GM21825 (cell line): Measurements from ENCODE around the gene CEACAM3.

Experiments used
- ATAC-seq: cut with Tn5 transposase; IDR thresholded peaks from one replicate; pipeline ENCODE4 v1.9.1; 2021; ENCODE audit warnings: mild to moderate bottlenecking, moderate library complexity; ENCODE audit not compliant: unreplicated experiment

Gene CEACAM3

DNA sequence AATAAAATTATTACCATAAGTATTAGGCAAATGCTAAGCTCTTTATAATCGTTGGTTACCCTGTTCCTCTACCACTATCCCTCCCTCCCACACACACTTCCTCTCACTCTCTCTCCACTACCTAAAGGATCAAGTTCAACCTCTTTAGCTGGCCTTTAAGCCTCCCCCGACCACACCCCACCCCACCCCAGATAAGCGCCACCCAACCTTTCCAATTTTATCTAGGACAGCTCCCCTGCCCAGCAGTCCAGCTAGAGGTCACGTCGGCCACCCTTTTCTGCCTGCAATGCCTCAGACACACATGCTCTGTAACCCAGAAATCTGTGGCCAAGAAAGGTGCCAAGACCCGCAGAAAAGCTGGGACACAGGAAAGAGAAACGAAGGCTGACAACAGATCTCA lies 47.0 kb downstream of the CEACAM3 start:
- no peak for ATAC-seq

DNA sequence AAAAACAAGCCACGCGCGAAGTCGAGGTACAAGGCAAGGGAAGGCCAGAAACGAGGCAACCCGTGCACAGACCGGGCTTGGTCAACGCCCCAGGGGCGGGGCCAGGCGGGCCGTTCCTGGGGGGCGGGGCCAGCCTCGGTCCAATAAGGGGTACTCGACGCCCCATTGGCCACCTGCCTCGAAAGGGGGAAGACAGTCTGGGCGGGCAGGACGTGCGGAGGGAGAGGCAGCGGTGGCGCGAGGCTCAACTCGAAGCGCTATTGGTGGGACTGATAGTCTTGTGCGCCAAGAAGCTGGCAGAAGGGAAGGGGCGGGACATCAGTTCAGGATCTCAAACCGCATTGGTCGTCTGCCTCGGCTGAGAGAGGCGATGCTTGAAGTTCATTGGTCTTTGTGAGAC lies 48.2 kb downstream of the CEACAM3 start, which contains the start of gene LYPD4:
TSS of gene LYPD4 (minus strand) at position 83 of the 400 bp plus-strand sequence. CDS start 5,398 bp downstream, outside the sequence.
- no peak for ATAC-seq

DNA sequence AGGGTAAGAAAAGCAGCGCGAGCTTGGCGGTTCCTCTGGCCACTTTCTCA lies 48.4 kb downstream of the CEACAM3 start, which contains the start of gene DMRTC2:
TSS of gene DMRTC2 (plus strand) at position 42 of the 50 bp plus-strand sequence. CDS start 2,387 bp downstream, outside the sequence.
- no peak for ATAC-seq

DNA sequence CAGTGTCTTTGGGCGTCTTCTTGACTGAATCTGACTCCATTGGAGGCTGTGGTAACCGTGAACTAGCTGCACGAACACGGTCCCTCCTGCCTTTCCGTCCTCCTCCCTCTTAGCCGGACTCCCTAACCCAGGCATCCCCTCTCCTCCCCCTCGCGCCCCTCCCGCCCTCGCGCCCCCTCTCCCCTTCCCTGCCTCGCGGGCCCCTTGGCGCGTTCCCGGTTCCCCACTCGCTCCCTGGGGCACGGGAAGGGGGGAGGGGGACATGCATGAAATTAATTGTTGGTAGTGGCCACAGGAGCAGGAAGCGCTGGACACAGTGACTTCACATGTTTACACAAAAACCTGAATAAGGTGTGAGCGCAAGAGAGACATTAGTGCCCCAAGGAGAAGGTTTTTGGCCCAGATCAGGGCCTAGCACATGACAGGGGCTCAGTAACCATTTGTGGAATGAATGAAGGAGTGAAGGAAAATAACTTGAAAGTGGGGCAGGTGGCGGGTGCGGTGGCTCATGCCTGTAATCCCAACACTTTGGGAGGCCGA lies 48.7 kb downstream of the CEACAM3 start:
- ATAC-seq = no peak

DNA sequence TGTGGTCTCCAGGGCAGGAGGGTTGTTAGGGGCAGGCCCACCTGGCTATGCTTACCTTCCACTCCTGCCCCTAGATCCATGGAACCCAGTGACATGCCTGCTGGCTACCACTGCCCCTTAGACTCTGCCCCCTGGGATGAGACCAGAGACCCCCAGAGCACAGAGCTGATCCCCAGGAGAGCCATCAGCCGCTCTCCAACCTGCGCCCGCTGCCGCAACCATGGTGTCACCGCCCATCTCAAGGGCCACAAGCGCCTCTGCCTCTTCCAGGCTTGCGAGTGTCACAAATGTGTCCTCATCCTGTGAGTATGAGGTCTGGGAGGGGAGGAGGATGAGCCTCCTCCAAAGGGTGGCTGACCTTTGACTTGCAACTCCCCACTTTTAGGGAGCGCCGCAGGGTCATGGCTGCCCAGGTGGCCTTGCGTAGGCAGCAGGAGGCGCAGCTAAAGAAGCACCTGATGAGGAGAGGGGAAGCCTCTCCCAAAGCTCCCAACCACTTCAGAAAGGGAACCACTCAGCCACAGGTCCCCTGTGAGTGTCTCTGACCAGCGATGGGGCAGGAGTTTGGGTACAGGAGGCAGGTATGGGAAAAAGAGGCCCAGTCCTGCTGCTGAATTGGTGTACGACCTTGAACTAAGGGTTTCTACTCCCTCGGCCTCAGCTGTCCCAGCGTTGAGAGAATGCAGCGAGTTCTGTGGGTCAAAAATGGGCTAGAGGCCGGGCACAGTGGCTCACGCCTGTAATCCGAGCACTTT lies 51.1 kb downstream of the CEACAM3 start:
- ATAC-seq = no peak

DNA sequence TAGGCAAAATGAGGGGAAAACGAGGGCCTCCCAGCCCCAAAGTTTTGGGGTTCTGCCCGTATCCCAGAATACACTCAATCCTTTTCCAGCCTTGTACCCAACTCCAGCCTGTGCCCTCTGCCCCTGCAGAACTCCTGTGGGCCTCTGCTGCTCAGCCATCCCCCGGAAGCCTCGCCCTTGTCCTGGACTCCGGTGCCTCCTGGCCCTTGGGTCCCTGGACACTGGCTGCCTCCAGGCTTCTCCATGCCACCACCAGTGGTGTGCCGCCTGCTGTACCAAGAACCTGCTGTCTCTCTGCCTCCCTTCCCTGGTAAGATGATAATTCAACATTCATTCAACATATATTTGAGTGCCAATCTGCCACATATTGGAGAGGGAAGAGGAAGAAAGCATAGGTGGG lies 52.3 kb downstream of the CEACAM3 start:
- no peak for ATAC-seq

DNA sequence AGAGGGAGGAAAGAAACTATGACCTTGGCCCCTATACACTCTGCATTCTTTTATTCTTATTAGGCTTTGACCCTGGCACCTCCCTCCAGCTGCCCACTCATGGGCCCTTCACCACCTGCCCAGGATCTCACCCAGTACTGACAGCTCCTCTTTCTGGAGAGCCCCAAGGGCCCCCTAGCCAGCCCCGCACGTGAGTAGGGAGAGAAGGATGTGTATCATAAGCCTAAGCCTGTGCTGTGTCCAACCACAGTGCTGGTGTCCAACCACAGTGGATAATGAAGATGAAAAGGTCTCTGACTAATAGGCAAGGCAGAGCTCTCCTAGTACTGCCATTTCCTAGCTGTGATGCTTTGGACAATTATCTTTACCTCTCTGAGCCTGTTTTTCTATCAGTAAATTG lies 52.7 kb downstream of the CEACAM3 start:
- ATAC-seq = no peak

DNA sequence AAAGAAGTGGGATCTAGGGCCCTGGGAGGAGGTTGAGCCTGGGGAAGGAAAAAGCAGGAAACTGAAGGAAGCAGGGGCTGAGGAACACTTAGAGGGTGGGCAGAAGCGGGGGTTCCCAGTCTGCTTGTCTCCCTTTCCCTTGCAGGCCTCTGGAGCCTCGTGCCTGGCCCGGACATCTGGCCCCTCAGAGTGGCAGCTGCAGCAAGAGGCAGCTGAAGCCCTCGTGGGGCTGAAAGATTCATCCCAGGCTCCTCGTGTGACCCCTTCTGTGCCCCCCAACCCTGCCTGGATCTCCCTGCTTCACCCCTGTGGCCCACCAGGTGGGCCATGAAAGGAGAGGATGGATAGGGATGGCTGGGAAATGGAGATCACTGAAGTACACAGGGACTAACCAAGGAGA lies 54.0 kb downstream of the CEACAM3 start:
- no peak for ATAC-seq

DNA sequence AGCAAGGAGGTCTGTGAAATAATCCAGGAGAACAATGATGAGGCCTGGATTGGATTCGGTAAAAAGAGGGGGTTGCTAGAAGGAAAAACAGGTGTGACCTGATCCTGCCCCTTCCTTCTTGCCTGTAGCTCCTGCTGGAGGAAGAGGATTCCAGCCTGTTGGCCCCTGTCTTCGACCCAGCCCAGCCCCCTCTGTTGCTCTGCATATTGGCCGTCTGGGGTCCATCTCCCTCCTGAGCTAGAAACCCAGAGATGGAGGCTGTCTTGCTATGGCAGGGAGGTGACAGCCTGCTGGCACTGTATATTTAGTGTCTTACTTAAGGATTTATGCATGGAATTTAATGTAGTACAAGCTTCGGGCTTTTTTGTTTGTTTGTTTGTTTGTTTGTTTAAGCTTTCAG lies 55.1 kb downstream of the CEACAM3 start:
- ATAC-seq = no peak

DNA sequence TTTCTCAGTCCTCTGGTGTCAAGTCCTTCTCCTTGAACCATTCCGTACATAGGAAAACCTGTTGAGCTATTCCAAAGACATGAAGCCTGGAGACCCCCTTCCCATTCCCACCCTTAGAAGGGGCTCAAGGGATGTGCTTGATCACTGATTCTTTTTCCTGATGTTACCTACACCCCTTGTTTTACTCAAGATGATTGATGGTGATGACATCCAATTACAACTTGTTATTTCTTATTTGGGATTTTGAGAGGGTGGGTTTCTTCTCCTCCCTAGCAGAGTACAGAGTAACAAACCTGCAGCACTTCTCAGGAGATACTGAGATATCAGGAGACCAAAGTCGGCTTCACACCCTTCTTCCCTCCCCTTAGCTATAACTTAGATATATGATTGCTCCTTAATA lies 57.0 kb downstream of the CEACAM3 start:
- no peak for ATAC-seq

DNA sequence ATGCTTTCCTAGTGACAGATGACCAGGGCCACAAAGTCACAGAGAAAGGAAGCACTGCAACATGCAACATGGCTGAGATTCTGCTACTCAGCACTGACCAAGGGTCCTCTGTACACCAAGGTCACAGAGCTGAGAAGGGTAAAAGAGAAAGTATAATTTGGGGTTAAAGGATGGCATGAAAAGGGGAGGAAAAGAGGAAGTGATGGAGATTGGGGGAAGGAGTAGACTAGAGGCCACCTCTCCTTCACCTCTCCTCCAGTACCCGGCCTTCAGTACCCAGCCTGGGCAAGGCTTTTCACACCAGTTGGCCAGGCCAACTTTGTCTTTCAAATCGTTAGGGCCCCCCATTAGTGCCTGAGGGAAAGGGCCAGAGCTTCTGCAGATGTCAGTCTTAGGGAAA lies 57.4 kb downstream of the CEACAM3 start:
- no peak for ATAC-seq

DNA sequence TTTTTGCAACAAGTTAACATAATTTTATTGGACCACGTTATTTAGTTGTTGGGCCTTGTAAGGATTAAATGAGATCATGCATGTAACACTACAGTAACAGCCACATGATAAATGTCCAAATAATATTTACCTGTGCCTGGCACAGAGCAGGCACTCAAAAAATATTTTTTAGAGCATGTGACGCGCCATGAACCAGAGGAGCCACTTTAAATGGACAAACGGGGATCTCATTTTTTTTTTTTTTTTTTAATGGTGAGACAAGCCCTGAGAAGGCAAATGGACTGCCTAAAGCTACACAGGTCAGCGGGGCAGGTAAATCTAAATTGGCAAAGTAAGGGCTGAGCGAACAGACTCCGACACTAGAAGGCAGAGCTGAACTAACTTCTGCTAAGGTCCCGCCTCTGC lies 62.8 kb downstream of the CEACAM3 start:
- no peak for ATAC-seq

DNA sequence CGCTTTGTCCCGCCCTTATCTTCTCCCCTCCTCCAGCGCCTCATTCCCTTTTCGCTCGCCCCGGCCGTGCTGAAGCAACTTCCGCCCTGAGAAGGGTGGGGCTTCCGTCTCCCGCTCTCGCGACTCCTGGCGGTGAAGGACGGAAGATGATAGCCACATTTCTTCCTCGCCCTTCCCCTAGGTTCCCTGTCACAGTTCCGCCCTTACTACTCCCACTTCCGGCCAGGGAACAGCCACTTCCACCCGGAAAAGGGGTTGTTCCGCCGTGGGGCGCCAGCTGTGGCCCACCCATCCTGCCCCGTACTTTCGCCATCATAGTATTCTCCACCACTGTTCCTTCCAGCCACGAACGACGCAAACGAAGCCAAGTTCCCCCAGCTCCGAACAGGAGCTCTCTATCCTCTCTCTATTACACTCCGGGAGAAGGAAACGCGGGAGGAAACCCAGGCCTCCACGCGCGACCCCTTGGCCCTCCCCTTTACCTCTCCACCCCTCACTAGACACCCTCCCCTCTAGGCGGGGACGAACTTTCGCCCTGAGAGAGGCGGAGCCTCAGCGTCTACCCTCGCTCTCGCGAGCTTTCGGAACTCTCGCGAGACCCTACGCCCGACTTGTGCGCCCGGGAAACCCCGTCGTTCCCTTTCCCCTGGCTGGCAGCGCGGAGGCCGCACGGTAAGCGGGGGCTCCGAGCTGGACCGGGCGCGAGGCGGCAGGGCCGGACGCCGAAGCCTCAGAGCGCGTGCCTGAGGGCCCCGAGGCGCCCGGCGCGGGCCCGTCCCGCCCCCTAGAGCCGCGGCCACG lies 63.4 kb downstream of the CEACAM3 start, which contains the start of gene RPS19:
TSS of gene RPS19 (plus strand) at position 638 of the 801 bp plus-strand sequence. CDS start 520 bp downstream, outside the sequence.
- peak; percentile 75 for ATAC-seq

DNA sequence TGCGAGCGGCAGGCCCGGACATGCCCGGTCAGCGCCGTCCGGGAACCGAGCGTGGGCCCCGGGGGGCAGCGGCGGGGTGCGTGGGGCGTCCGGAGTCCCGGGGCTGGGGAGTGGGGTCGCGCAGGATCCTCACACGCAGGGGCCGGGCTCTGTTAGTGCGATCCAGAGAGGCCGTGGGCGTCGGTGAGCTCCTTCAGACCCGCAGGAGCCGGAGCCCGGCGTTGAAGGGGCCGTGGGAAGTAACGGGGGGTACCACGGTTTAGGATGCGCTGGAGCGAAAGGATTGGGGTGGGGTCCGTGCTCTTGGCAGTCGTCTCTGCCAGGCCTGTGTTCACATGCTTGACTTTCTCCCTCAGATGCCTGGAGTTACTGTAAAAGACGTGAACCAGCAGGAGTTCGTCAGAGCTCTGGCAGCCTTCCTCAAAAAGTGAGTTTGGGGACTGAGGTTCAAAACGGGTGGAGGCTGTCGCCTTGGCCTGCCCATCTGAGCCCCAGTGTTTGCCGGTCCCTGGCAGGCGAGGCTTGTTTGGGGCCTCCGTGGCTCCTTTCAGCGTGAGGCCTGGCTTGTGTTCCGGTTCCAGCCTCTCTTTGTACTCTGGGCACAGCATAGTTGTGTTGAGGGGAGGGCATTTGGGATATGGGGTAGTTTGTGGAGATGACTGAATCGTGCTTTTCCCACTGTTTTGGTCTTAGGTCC lies 64.2 kb downstream of the CEACAM3 start:
- no peak for ATAC-seq
